A673 (cell line): ENCODE data around the gene MAML1. TPM values are rescaled to one million over a fixed set of nuclear protein-coding genes. Genes with fewer than 3 reads are reported as not detected.

Experiments
- BruUV-seq: library from RNA; stranded (reverse); fragments of 400-500 nt; replicated peaks from 2 replicates; lab custom pipeline; 2021; lab: Mats Ljungman, UMichigan
- CTCF ChIA-PET: fragments of 300-600 bp; sonication (Branson Sonifier 250); formaldehyde crosslinking; loops from one replicate; lab custom pipeline; 2022; ENCODE audit warnings: antibody characterized with exemption; lab: Charles Lee
- POLR2A ChIA-PET: fragments of 300-600 bp; sonication (Branson Sonifier 250); formaldehyde crosslinking; loops from one replicate; lab custom pipeline; 2022; ENCODE audit warnings: antibody characterized with exemption; ENCODE audit not compliant: low non-redundant PET; lab: Charles Lee
- DNase-seq: peaks from one replicate; pipeline ENCODE4 v3.0.0-alpha.2; 2015; ENCODE audit warnings: low spot score
- H3K27ac ChIP-seq: fragments of 200-600 bp; sonication (generic); 2 replicates; pipeline ENCODE4 v1.5.1; 2016; ENCODE audit warnings: mixed run types, low read depth, mild to moderate bottlenecking, mixed read lengths, antibody characterized with exemption, low read length; ENCODE audit not compliant: poor library complexity, severe bottlenecking
- H3K27me3 ChIP-seq: fragments of 200-600 bp; sonication (generic); replicated peaks from 2 replicates; pipeline ENCODE4 v1.6.1; 2017; ENCODE audit warnings: mixed run types, low read depth, mild to moderate bottlenecking, mixed read lengths, antibody characterized with exemption, low read length; ENCODE audit not compliant: insufficient read depth, poor library complexity
- H3K36me3 ChIP-seq: fragments of 200-600 bp; sonication (generic); 2 replicates; pipeline ENCODE4 v1.6.1; 2016; ENCODE audit warnings: mixed run types, mild to moderate bottlenecking, mixed read lengths, antibody characterized with exemption, low read length; ENCODE audit not compliant: insufficient read depth, poor library complexity, severe bottlenecking
- H3K4me1 ChIP-seq: fragments of 200-600 bp; sonication (generic); 2 replicates; pipeline ENCODE4 v1.6.1; 2017; ENCODE audit warnings: mixed run types, mild to moderate bottlenecking, mixed read lengths, antibody characterized with exemption, low read length; ENCODE audit not compliant: insufficient read depth, poor library complexity, severe bottlenecking
- H3K4me3 ChIP-seq: fragments of 200-600 bp; sonication (generic); 2 replicates; pipeline ENCODE4 v1.5.1; 2016; ENCODE audit warnings: low read depth, mixed run types, mild to moderate bottlenecking, mixed read lengths, low read length; ENCODE audit not compliant: poor library complexity, severe bottlenecking
- H3K9me3 ChIP-seq: fragments of 200-600 bp; sonication (generic); 2 replicates; pipeline ENCODE4 v1.6.1; 2016; ENCODE audit warnings: mixed run types, low read depth, mild to moderate bottlenecking, mixed read lengths, antibody characterized with exemption, low read length; ENCODE audit not compliant: poor library complexity, severe bottlenecking
- EZH2 ChIP-seq: fragments of 200-600 bp; sonication (generic); IDR thresholded peaks from 2 replicates; pipeline ENCODE4 v1.6.1; 2017; ENCODE audit warnings: borderline replicate concordance, low read depth, mild to moderate bottlenecking, mixed read lengths, antibody characterized with exemption, low read length; ENCODE audit not compliant: poor library complexity, severe bottlenecking
- intact Hi-C: fragments of 100-400 bp; cut with micrococcal nuclease; formaldehyde crosslinking; loops from one replicate; pipeline ENCODE4 v1.10.0; 2022; ENCODE audit not compliant: unreplicated experiment
- total RNA-seq: library from RNA; stranded (reverse); gene quantifications from 2 replicates; pipeline ENCODE4 v1.2.3, GENCODE V29; 2021
- TF ChIP-seq, protein P1 (sequence below): fragments of 300-800, 200-600 bp; sonication (generic); conservative IDR thresholded peaks from 2 replicates; pipeline ENCODE4 v1.5.1; 2017; ENCODE audit warnings: low read depth, mild to moderate bottlenecking, antibody characterized with exemption, low read length, moderate library complexity, mixed read lengths

MAML1 gene
- total RNA-seq, 1 experiment from 2014 or later: 34.3 TPM

DNA sequence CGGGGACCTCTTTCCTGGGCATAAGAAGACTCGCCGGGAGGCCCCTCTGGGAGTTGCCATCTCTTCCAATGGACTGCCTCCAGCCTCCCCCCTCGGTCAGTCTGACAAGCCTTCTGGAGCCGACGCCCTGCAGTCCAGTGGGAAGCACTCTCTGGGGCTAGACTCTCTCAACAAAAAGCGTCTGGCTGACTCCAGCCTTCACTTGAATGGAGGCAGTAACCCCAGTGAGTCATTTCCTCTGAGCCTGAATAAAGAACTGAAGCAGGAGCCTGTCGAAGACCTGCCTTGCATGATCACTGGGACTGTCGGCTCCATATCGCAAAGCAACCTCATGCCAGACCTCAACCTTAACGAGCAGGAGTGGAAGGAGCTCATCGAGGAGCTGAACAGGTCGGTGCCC is 32.8 kb downstream of the MAML1 start:
- Histone ChIP-seq H3K9me3 (no peaks in the 10 kb centered on the region), H3K27ac (peak overlapping the region; percentile 67), H3K4me1 (peaks cover 53% of the 10 kb centered on the region), H3K27me3 (no peaks in the 10 kb centered on the region), H3K36me3 (peaks cover 35% of the 10 kb centered on the region), H3K4me3 (no peak overlapping the region)
- intact Hi-C loops: no loop called here
- CTCF ChIA-PET: interaction anchor here (0.5 kb wide), 1 partner anchor 46 kb away, joined by 3 read pairs; no protein-coding TSS in a partner anchor
- no TSS peak for BruUV-seq
- TF ChIP-seq EZH2: no peak
- TF ChIP-seq, protein P1, sequence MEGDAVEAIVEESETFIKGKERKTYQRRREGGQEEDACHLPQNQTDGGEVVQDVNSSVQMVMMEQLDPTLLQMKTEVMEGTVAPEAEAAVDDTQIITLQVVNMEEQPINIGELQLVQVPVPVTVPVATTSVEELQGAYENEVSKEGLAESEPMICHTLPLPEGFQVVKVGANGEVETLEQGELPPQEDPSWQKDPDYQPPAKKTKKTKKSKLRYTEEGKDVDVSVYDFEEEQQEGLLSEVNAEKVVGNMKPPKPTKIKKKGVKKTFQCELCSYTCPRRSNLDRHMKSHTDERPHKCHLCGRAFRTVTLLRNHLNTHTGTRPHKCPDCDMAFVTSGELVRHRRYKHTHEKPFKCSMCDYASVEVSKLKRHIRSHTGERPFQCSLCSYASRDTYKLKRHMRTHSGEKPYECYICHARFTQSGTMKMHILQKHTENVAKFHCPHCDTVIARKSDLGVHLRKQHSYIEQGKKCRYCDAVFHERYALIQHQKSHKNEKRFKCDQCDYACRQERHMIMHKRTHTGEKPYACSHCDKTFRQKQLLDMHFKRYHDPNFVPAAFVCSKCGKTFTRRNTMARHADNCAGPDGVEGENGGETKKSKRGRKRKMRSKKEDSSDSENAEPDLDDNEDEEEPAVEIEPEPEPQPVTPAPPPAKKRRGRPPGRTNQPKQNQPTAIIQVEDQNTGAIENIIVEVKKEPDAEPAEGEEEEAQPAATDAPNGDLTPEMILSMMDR: no peak
- peak; percentile 73 for DNase-seq
- POLR2A ChIA-PET: no interaction called here

DNA sequence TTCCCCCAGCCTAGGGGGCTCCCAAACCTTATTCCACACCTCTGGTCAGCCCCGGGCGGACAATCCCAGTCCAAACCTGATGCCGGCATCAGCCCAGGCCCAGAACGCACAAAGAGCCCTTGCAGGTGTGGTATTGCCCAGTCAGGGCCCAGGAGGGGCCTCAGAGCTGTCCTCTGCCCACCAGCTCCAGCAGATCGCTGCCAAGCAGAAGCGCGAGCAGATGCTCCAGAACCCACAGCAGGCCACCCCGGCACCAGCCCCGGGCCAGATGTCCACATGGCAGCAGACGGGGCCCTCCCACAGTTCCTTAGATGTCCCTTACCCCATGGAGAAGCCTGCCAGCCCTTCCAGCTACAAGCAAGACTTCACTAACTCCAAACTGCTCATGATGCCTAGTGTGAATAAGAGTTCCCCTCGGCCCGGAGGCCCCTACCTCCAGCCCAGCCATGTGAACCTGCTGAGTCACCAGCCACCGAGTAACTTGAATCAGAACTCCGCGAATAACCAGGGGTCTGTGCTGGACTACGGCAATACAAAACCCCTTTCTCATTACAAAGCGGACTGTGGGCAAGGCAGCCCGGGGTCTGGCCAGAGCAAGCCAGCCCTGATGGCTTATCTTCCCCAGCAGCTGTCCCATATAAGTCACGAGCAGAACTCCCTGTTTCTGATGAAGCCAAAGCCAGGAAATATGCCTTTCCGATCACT is 33.6 kb downstream of the MAML1 start:
- no peaks in the 10 kb centered on the region for H3K27me3 ChIP-seq
- peak overlapping the region; percentile 67 for H3K27ac ChIP-seq
- H3K4me3 ChIP-seq: no peak overlapping the region
- intact Hi-C loops: no loop called here
- no TSS peak for BruUV-seq
- ChIA-PET CTCF (no interaction called here), POLR2A (no interaction called here)
- DNase-seq: no peak
- peaks cover 53% of the 10 kb centered on the region for H3K4me1 ChIP-seq
- peaks cover 41% of the 10 kb centered on the region for H3K36me3 ChIP-seq
- no peaks in the 10 kb centered on the region for H3K9me3 ChIP-seq
- TF ChIP-seq, protein P1: no peak
- TF ChIP-seq EZH2: no peak

DNA sequence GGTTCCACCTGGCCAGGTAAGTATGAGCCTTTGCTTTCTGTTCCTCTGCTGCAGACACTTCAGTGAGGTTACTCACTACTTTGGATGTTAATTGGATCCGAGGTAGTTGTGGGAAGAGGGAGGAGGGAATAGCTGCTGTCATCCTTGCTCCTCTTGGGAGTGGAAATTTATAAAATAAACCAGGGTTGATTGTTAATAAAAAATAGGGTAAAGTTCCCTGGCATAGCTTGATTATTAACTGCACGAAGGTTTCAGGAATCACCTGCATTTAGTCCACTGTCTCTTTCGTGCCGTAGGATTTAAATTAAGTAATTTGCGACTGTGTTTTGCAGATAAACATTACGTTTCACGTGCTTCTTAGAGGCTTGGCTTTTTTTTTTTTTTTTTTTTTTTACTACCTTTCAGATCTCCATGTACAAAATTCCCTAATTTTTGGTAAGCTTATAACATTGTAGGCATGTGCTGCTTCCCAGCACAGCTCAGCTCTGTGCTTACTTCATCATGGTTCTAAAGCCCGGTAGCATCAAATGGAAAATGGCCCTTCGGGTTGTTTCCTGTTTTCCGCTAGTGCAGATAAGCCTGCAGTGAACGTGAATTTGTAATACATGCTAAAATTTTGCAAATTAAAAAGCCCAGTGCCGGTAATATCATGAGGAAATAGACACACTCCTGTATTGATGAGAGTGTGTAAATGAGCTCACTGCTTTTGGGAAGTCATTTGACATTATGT is 34.3 kb downstream of the MAML1 start:
- Histone ChIP-seq H3K4me3 (no peak overlapping the region), H3K27me3 (no peaks in the 10 kb centered on the region), H3K9me3 (no peaks in the 10 kb centered on the region), H3K36me3 (peaks cover 48% of the 10 kb centered on the region), H3K4me1 (peaks cover 49% of the 10 kb centered on the region), H3K27ac (peak overlapping the region; percentile 67)
- ChIA-PET CTCF (no interaction called here), POLR2A (no interaction called here)
- intact Hi-C loops: no loop called here
- no peak for TF ChIP-seq EZH2
- TF ChIP-seq, protein P1: no peak
- no peak for DNase-seq
- BruUV-seq: no TSS peak
